ENCODE data around the gene STAT5B.
"Not testable (repeated sequence)": the region's sequence is repeated elsewhere in the genome, so short reads cannot be mapped to it uniquely, and the experiment has no call there.

- TF ChIP-seq, protein P1, sequence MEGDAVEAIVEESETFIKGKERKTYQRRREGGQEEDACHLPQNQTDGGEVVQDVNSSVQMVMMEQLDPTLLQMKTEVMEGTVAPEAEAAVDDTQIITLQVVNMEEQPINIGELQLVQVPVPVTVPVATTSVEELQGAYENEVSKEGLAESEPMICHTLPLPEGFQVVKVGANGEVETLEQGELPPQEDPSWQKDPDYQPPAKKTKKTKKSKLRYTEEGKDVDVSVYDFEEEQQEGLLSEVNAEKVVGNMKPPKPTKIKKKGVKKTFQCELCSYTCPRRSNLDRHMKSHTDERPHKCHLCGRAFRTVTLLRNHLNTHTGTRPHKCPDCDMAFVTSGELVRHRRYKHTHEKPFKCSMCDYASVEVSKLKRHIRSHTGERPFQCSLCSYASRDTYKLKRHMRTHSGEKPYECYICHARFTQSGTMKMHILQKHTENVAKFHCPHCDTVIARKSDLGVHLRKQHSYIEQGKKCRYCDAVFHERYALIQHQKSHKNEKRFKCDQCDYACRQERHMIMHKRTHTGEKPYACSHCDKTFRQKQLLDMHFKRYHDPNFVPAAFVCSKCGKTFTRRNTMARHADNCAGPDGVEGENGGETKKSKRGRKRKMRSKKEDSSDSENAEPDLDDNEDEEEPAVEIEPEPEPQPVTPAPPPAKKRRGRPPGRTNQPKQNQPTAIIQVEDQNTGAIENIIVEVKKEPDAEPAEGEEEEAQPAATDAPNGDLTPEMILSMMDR (conservative IDR thresholded peaks at IDR 0.05 in 1 of 2, IDR thresholded peaks at IDR 0.05 in 1 of 2; ENCODE audit: low read depth in 1 of 2, low read length in 2 of 2) = not testable (repeated sequence)
- TF ChIP-seq EZH2 (IDR thresholded peaks at IDR 0.05; ENCODE audit: low read length, missing control alignments) = not testable (repeated sequence)
Measured at GRCh38 chr17:42239576-42239975, 36.6 kb downstream of the STAT5B start.

Measured in fibroblast of lung (primary cell).